ENCODE measurements around the gene FUT8. TPM values are rescaled to one million over a fixed set of nuclear protein-coding genes. Genes with fewer than 3 reads are reported as not detected.

Gene FUT8
- total and polyA plus RNA-seq, 2 of the 8 experiments (the other 6 are each of a cell fraction or from before 2014, with no cell fraction given): 10.5 to 25.1 TPM

DNA sequence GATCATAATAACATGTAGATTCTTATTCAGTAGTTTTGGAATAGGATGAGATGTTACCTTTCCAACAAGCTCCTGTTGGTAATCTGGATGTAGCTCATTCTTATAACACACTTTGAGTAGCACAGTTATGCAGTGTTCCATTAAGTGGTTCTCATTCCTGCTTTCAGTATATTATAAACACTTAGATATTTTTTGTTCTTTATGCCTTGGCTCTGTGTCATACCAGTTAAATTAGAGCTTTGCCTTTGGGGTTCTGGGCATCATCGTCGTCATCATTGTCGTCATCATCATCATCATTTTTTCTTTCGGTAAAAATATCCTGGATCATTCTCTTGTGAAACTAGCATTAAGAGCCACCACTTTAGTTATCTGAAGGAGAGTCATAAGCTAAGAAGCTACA is 87.5 kb downstream of the FUT8 start:
- H3K79me2 ChIP-seq (ENCODE audit: control insufficient read depth in 1 of 2, insufficient read depth in 2 of 2, low read length in 2 of 2): no peaks in the 10 kb centered on the region; a peak in 1 of 4 replicates
- CTCF ChIA-PET (ENCODE audit: partially characterized antibody): interaction anchor here (0.7 kb wide), 1 partner anchor 14 kb away, joined by 3 read pairs; no protein-coding TSS in a partner anchor

More for the DNA sequence above, 87.5 kb downstream of the FUT8 start:
- H3K4me3 ChIP-seq (ENCODE audit: extremely low read depth in 1 of 4, insufficient read depth in 2 of 4, low read depth in 3 of 4, low read length in 4 of 4): no peak overlapping the region
- H4K20me1 ChIP-seq (replicated peaks in 1 of 2; ENCODE audit: control insufficient read depth in 1 of 2, insufficient read depth in 2 of 2, low read length in 2 of 2): peaks cover 0 to 3% of the 10 kb centered on the region in 2 experiments
- H3K56ac ChIP-seq (replicated peaks; ENCODE audit: insufficient read length, low read depth, low read length): no peak overlapping the region
- WGBS, 2 experiments (ENCODE audit: extremely low coverage in 1 of 2, insufficient coverage in 1 of 2, insufficient read length in 1 of 2, insufficient replicate concordance in 2 of 2, low coverage in 1 of 2, low lambda C conversion rate in 2 of 2, missing lambda C conversion rate in 1 of 2): 96% methylated on average over 4 of the region's 4 CpGs; no CpG with 5 or more reads in 1 of the 2 experiments
- H2BK12ac ChIP-seq (ENCODE audit: low read depth, low read length): no peak overlapping the region
- H2BK20ac ChIP-seq (ENCODE audit: low read length): no peak overlapping the region
- H3K18ac ChIP-seq (ENCODE audit: extremely low read depth, low read length): no peak overlapping the region
- H4K8ac ChIP-seq (ENCODE audit: extremely low read depth, insufficient read depth, low read length): no peak overlapping the region
- no peak overlapping the region for H2BK120ac ChIP-seq (replicated peaks; ENCODE audit: low read depth, low read length)
- DNase-seq (ENCODE audit: low read depth in 1 of 2, low spot score in 2 of 2) (no peak), FAIRE-seq (no peak)
- no peak overlapping the region for H2AK5ac ChIP-seq (ENCODE audit: low read depth, low read length)
- no peak overlapping the region for H4K5ac ChIP-seq (ENCODE audit: insufficient read length, low read depth, low read length)
- no peak overlapping the region for H2BK15ac ChIP-seq (ENCODE audit: low read length)
- no peaks in the 10 kb centered on the region for H3K4me1 ChIP-seq (replicated peaks in 1 of 4; ENCODE audit: control insufficient read depth in 3 of 4, insufficient read depth in 4 of 4, low read length in 3 of 4)
- no peak overlapping the region for H3K9ac ChIP-seq (replicated peaks in 1 of 4; ENCODE audit: extremely low read depth in 1 of 4, low read depth in 3 of 4, low read length in 3 of 4)
- H4K91ac ChIP-seq (replicated peaks; ENCODE audit: insufficient read length, low read length): no peak overlapping the region
- no peak overlapping the region for H3K14ac ChIP-seq (ENCODE audit: insufficient read length)
- no peaks in the 10 kb centered on the region for H3K23me2 ChIP-seq (ENCODE audit: low read depth, low read length)
- no peak overlapping the region for H2BK5ac ChIP-seq (ENCODE audit: low read depth, low read length)
- peaks cover 0 to 4% of the 10 kb centered on the region in 2 experiments; a peak in 1 of 4 replicates for H3K9me3 ChIP-seq (ENCODE audit: insufficient read depth in 2 of 2, low read depth in 1 of 2, low read length in 1 of 2)
- no peaks in the 10 kb centered on the region for H3K36me3 ChIP-seq (ENCODE audit: control insufficient read depth in 2 of 4, insufficient read depth in 4 of 4, low read length in 3 of 4)
- no peaks in the 10 kb centered on the region for H3K79me1 ChIP-seq (ENCODE audit: low read depth, low read length)
- POLR2A ChIA-PET (ENCODE audit: partially characterized antibody): interaction anchor here (0.7 kb wide), 2 partner anchors 18 to 298 kb away, joined by 4 read pairs; no protein-coding TSS in a partner anchor
- H2AFZ ChIP-seq (ENCODE audit: low read length): no peak overlapping the region
- no peak overlapping the region for H3K4ac ChIP-seq (replicated peaks; ENCODE audit: insufficient read length, low read depth, low read length)
- H3K4me2 ChIP-seq (ENCODE audit: insufficient read depth in 1 of 2, low read depth in 2 of 2, low read length in 2 of 2): no peak overlapping the region
- no peak overlapping the region for H3K27ac ChIP-seq (ENCODE audit: low read depth, low read length)
- H3K27me3 ChIP-seq (replicated peaks in 1 of 4; ENCODE audit: control insufficient read depth in 3 of 4, extremely low read depth in 1 of 4, insufficient read depth in 3 of 4, low read length in 3 of 4): peaks cover 1 to 10% (median 5%) of the 10 kb centered on the region in 4 experiments; a peak in 4 of 7 replicates
- H3K23ac ChIP-seq (ENCODE audit: insufficient read length): no peak overlapping the region
- TF ChIP-seq JUN (IDR thresholded peaks at IDR 0.05; ENCODE audit: low read depth, low read length) (no peak), BRCA1 (IDR thresholded peaks at IDR 0.05; ENCODE audit: low read depth, low read length) (no peak), MAFK (IDR thresholded peaks at IDR 0.05; ENCODE audit: low read depth, low read length) (no peak), CHD2 (IDR thresholded peaks at IDR 0.05; ENCODE audit: low read length) (no peak)
- TF ChIP-seq, protein P1, sequence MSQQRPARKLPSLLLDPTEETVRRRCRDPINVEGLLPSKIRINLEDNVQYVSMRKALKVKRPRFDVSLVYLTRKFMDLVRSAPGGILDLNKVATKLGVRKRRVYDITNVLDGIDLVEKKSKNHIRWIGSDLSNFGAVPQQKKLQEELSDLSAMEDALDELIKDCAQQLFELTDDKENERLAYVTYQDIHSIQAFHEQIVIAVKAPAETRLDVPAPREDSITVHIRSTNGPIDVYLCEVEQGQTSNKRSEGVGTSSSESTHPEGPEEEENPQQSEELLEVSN (IDR thresholded peaks at IDR 0.05): no peak

All from H1 (cell line).